ENCODE results near the gene BRSK2.

The BRSK2 gene

GRCh38 chr11:1391165-1392075 is 1.7 kb downstream of the BRSK2 start:
- intact Hi-C loops (cut with DNase I), result no loop called here
- peak; percentile 34 to 89 (median 72) for DNase-seq

- intact Hi-C loops (cut with DNase I), result no loop called here
- DNase-seq, result peak in 1 of 42 donors; percentile 7
Observed at GRCh38 chr11:1392111-1392510, 2.4 kb downstream of the BRSK2 start.

- DNase-seq, result no peak
- intact Hi-C loops (cut with DNase I), result no loop called here
Observed at GRCh38 chr11:1392561-1392960, 2.8 kb downstream of the BRSK2 start.

GRCh38 chr11:1393038-1393710 is 3.4 kb downstream of the BRSK2 start:
- intact Hi-C loops (cut with DNase I), result no loop called here

GRCh38 chr11:1394936-1395772 is 5.4 kb downstream of the BRSK2 start:
- intact Hi-C loops (cut with DNase I), result no loop called here
- DNase-seq, result peak in 2 of 42 donors; percentile 1 to 5

More at GRCh38 chr11:1393038-1393710, 3.4 kb downstream of the BRSK2 start:
- DNase-seq, result no peak

- DNase-seq, result peak in 2 of 42 donors; percentile 2 to 30
- intact Hi-C loops (cut with DNase I), result no loop called here
Observed at GRCh38 chr11:1395773-1396374, 6.1 kb downstream of the BRSK2 start.

GRCh38 chr11:1396375-1396841 is 6.7 kb downstream of the BRSK2 start:
- intact Hi-C loops (cut with DNase I), result no loop called here
- peak in 2 of 42 donors; percentile 1 to 6 for DNase-seq

- peak; percentile 82 to 97 (median 93) for DNase-seq
- intact Hi-C loops (cut with DNase I), result no loop called here
Observed at GRCh38 chr11:1397146-1397861, 7.6 kb downstream of the BRSK2 start.

GRCh38 chr11:1397862-1398527 is 8.3 kb downstream of the BRSK2 start:
- intact Hi-C loops (cut with DNase I), result no loop called here
- DNase-seq, result peak in 6 of 42 donors; percentile 3 to 58 (median 26)

GRCh38 chr11:1398528-1399235 is 8.9 kb downstream of the BRSK2 start:
- peak in 2 of 42 donors; percentile 1 to 2 for DNase-seq
- intact Hi-C loops (cut with DNase I), result no loop called here

GRCh38 chr11:1399386-1400316 is 9.9 kb downstream of the BRSK2 start:
- intact Hi-C loops (cut with DNase I), result no loop called here
- peak in 5 of 42 donors; percentile 2 to 29 (median 4) for DNase-seq

- DNase-seq, result peak in 3 of 42 donors; percentile 1 to 6 (median 3)
- intact Hi-C loops (cut with DNase I), result no loop called here
Observed at GRCh38 chr11:1400317-1401170, 10.8 kb downstream of the BRSK2 start.

GRCh38 chr11:1401171-1401445 is 11.4 kb downstream of the BRSK2 start:
- DNase-seq, result peak in 2 of 42 donors; percentile 1 to 2
- intact Hi-C loops (cut with DNase I), result no loop called here

GRCh38 chr11:1401656-1402221 is 12.0 kb downstream of the BRSK2 start:
- intact Hi-C loops (cut with DNase I), result no loop called here
- peak; percentile 56 to 91 (median 78) for DNase-seq

Measured in head of caudate nucleus (tissue), 42 donors.